ENCODE measurements around the gene RAB31. TPM values are rescaled to one million over a fixed set of nuclear protein-coding genes. Genes with fewer than 3 reads are reported as not detected.

Gene RAB31, protein sequence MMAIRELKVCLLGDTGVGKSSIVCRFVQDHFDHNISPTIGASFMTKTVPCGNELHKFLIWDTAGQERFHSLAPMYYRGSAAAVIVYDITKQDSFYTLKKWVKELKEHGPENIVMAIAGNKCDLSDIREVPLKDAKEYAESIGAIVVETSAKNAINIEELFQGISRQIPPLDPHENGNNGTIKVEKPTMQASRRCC
- total RNA-seq, result 10 to 100 TPM; 13.1 to 18.4 (median 16.9) TPM

GRCh38 chr18:9708057-9708433, at the start of gene RAB31:
TSS of gene RAB31 (plus strand) at chr18:9708301. CDS start at chr18:9708406, 105 bp downstream.
- Histone ChIP-seq H3K4me1 (peaks cover 0 to 41% (median 27%) of the 10 kb centered on the region in 4 donors), H3K4me3 (peak within 1 kb of the TSS; percentile 61 to 84 (median 76)), H3K36me3 (no peaks in the 10 kb centered on the region), H3K27ac (peak within 1 kb of the TSS; percentile 87 to 94 (median 90)), H3K9me3 (no peaks in the 10 kb centered on the region), H3K27me3 (peaks cover 43% of the 10 kb centered on the region)
- in situ Hi-C loops (cut with MboI; ENCODE audit: low pct_ligation_motif_present in 1 of 4, low pct_unique_long_range_greater_than_20kb in 1 of 4, low sequenced_read_pairs in 3 of 4), result no loop called here
- intact Hi-C loops (cut with DNase I; ENCODE audit: low total_unique reads), result loop anchor here (10.0 kb wide), 2 partner anchors 97 to 237 kb away; no protein-coding TSS in a partner anchor
- WGBS, 2 donors (ENCODE audit: low coverage in 1 of 2), result 3% methylated on average over 13 of the region's 59 CpGs; no CpG with 5 or more reads in 1 of the 2 donors
- peak; percentile 74 for DNase-seq
- peak in 2 of 3 donors; percentile 19 to 64 for TF ChIP-seq POLR2AphosphoS5 (IDR thresholded peaks at IDR 0.05)
- no peak for TF ChIP-seq EP300 (IDR thresholded peaks at IDR 0.05; ENCODE audit: low read depth)
- TF ChIP-seq, protein P1, sequence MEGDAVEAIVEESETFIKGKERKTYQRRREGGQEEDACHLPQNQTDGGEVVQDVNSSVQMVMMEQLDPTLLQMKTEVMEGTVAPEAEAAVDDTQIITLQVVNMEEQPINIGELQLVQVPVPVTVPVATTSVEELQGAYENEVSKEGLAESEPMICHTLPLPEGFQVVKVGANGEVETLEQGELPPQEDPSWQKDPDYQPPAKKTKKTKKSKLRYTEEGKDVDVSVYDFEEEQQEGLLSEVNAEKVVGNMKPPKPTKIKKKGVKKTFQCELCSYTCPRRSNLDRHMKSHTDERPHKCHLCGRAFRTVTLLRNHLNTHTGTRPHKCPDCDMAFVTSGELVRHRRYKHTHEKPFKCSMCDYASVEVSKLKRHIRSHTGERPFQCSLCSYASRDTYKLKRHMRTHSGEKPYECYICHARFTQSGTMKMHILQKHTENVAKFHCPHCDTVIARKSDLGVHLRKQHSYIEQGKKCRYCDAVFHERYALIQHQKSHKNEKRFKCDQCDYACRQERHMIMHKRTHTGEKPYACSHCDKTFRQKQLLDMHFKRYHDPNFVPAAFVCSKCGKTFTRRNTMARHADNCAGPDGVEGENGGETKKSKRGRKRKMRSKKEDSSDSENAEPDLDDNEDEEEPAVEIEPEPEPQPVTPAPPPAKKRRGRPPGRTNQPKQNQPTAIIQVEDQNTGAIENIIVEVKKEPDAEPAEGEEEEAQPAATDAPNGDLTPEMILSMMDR (IDR thresholded peaks at IDR 0.05), result no peak
- TF ChIP-seq POLR2A (IDR thresholded peaks at IDR 0.05), result peak; percentile 38

- WGBS, 2 donors (ENCODE audit: low coverage in 1 of 2), result 91% methylated on average over 24 of the region's 24 CpGs; no CpG with 5 or more reads in 1 of the 2 donors
- Histone ChIP-seq H3K27me3 (no peaks in the 10 kb centered on the region), H3K27ac (no peak overlapping the region), H3K4me3 (no peak overlapping the region), H3K36me3 (no peaks in the 10 kb centered on the region), H3K4me1 (no peaks in the 10 kb centered on the region), H3K9me3 (no peaks in the 10 kb centered on the region)
- in situ Hi-C loops (cut with MboI; ENCODE audit: low pct_ligation_motif_present in 1 of 4, low pct_unique_long_range_greater_than_20kb in 1 of 4, low sequenced_read_pairs in 3 of 4) (no loop called here), intact Hi-C loops (cut with DNase I; ENCODE audit: low total_unique reads) (no loop called here)
- DNase-seq, result no peak
- no peak for TF ChIP-seq POLR2A (IDR thresholded peaks at IDR 0.05)
- TF ChIP-seq POLR2AphosphoS5 (IDR thresholded peaks at IDR 0.05), result no peak
- TF ChIP-seq, protein P1 (IDR thresholded peaks at IDR 0.05), result no peak
- no peak for TF ChIP-seq EP300 (IDR thresholded peaks at IDR 0.05; ENCODE audit: low read depth)
These were observed 48.4 kb upstream of the RAB31 start for GRCh38 chr18:9659499-9660375.

DNA sequence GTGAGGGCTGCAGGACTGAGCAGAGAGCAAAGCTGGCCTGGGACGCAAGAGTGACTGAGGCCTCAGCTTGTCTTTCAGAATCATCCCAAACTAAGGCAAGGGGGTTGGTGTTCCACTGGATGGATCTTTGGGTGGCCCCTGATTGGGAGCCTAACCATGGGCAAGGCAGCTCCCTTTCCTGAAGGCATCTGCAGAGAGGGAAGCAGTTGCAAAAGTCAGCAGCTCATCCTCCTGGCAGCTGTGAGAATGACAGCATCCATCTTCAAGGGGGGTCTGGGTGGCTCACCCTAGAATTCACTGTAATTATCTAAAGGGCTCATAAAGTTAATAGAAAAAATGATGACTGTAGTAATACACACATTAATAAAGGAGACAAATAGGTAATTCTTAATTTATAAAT, 46.5 kb upstream of the RAB31 start:
- Histone ChIP-seq H3K36me3 (no peaks in the 10 kb centered on the region), H3K4me3 (no peak overlapping the region), H3K4me1 (no peaks in the 10 kb centered on the region), H3K27ac (no peak overlapping the region), H3K9me3 (no peaks in the 10 kb centered on the region), H3K27me3 (no peaks in the 10 kb centered on the region)
- intact Hi-C loops (cut with DNase I; ENCODE audit: low total_unique reads), result no loop called here
- in situ Hi-C loops (cut with MboI; ENCODE audit: low pct_ligation_motif_present in 1 of 4, low pct_unique_long_range_greater_than_20kb in 1 of 4, low sequenced_read_pairs in 3 of 4), result no loop called here
- whole genome bisulfite sequencing, 2 donors (ENCODE audit: low coverage in 1 of 2), result 100% methylated on average over 1 of the region's 1 CpG; no CpG with 5 or more reads in 1 of the 2 donors
- no peak for DNase-seq
- TF ChIP-seq POLR2AphosphoS5 (IDR thresholded peaks at IDR 0.05) (no peak), POLR2A (IDR thresholded peaks at IDR 0.05) (no peak), EP300 (IDR thresholded peaks at IDR 0.05; ENCODE audit: low read depth) (no peak)
- TF ChIP-seq, protein P1 (IDR thresholded peaks at IDR 0.05), result no peak

- intact Hi-C loops (cut with DNase I; ENCODE audit: low total_unique reads), result no loop called here
- no peaks in the 10 kb centered on the region for H3K36me3 ChIP-seq
- TF ChIP-seq EP300 (IDR thresholded peaks at IDR 0.05; ENCODE audit: low read depth) (no peak), POLR2A (IDR thresholded peaks at IDR 0.05) (no peak), POLR2AphosphoS5 (IDR thresholded peaks at IDR 0.05) (no peak)
- TF ChIP-seq, protein P1 (IDR thresholded peaks at IDR 0.05), result no peak
These were observed 44.7 kb upstream of the RAB31 start for GRCh38 chr18:9663377-9663776.

More at GRCh38 chr18:9663377-9663776, 44.7 kb upstream of the RAB31 start:
- in situ Hi-C loops (cut with MboI; ENCODE audit: low pct_ligation_motif_present in 1 of 4, low pct_unique_long_range_greater_than_20kb in 1 of 4, low sequenced_read_pairs in 3 of 4), result no loop called here
- Histone ChIP-seq H3K4me3 (no peak overlapping the region), H3K9me3 (no peaks in the 10 kb centered on the region), H3K27ac (no peak overlapping the region), H3K4me1 (no peaks in the 10 kb centered on the region), H3K27me3 (no peaks in the 10 kb centered on the region)
- DNase-seq, result no peak
- 80 to 90% methylated on average over 7 to 8 of the region's 8 CpGs for WGBS, 2 donors (ENCODE audit: low coverage in 1 of 2)
